Stimulated activated CD4-positive, alpha-beta T cell treated with anti-CD3 and anti-CD28 coated beads, Interleukin-2, amount 100 ng/mL, for 4 hours (primary cell): ENCODE measurements around the gene ZSCAN21.
A peak's percentile ranks its signal among the peaks of the same experiment; 100 is the strongest.
"Not testable (repeated sequence)": the region's sequence is repeated elsewhere in the genome, so short reads cannot be mapped to it uniquely, and the experiment has no call there.

Experiments
- DNase-seq: peaks from one replicate; pipeline ENCODE4 v3.0.0-alpha.2; 2020; ENCODE audit warnings: low read depth

The ZSCAN21 gene

GRCh38 chr7:100049441-100050291, at the start of gene ZSCAN21:
ZSCAN21 (plus strand) TSS chr7:100049774; CDS start chr7:100057007, 7,233 bp downstream.
- peak; percentile 75 for DNase-seq

DNA sequence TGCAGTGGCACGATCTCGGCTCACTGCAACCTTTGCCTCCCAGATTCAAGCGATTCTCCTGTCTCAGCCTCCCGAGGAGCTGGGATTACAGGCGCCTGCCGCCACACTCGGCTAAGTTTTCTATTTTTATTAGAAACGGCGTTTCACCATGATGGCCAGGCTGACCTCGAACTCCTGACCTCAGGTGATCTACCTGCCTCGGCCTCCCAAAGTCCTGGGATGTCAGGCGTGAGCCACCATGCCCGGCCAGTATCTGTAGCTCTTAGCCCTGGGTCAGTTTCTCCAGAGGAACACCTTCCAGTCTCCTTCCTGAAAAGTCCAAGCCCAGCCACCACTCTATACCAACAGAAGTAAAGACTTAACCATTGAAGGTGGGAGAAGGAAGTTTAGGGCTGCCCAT, 49.3 kb upstream of the ZSCAN21 start:
- no peak for DNase-seq

GRCh38 chr7:100003711-100004661, 45.6 kb upstream of the ZSCAN21 start:
- DNase-seq: no peak

DNA sequence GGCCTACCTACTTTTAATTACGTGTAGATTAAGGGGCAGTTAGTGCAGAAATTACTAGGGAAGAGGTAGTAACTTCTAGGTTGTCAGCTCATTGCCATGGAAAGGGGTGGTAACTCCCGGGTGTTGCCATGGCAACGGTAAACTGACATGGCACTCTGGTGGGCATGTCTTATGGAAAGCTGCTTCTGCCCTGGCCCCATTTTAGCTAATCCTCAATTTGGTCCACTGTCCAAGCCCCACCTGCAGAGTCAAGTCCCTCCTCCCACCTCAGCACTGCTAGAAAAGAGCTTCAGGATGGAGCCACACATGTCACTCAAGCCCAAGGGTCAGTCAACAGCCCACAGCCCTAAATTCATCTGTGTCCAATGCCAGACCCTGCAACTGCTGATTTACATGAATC, 41.7 kb upstream of the ZSCAN21 start:
- DNase-seq: no peak

DNA sequence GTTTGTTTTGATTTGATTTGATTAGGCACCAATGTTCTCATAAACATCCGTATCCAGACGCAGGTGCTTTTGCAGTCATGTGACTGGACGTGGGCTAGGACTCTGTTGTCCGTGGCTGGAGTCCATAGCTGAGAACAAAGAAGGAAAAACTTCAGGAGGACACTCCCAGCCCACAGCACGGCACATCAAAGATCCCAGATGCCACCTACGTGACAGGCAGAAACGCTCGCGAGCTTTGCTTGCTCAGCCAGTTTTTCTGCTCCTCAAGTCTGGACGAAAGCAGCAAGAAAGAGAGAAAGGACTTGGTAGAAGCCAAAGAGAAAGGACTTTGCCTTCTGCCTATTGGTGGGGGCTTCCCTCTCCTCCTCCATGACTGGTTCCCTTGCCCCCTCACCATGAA, 41.0 kb upstream of the ZSCAN21 start:
- DNase-seq: no peak

DNA sequence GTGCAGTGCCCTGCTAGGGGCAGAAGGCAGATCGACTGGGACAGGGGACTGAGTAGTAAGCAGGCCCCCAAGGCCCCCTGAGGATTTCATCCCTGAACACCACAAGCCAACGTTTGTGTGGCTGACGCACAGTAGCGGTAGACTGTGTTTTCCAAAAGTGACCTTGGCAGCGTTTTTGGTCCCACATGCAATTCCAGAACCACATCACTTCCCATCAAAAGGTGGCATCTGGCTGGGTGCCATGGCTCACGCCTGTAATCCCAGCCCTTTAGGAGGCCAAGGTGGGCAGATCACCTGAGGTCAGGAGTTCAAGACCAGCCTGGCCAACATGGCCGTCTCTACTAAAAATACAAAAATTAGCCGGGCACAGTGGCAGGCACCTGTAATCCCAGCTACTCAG, 39.6 kb upstream of the ZSCAN21 start:
- DNase-seq: not testable (repeated sequence)

DNA sequence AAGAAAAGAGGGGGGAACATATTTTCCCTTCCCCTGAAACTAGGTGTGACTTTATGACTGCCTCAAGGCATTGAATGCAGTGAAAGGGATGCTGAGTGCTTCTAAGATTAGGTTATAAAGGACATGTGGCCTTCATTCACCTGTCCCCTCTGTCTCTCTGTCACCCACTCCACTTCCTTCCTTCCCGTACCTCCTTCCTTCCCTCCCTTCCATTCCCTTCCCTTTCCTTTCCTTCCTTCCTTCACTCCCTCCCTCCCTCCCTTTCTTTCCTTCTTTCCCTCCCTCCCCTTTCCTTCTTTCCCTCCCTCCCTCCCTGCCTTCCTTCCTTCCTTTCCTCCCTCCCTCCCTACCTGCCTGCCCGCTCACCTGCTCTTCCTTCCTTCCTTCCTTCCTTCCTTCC, 38.7 kb upstream of the ZSCAN21 start:
- no peak for DNase-seq

- no peak for DNase-seq
Observed at GRCh38 chr7:100011516-100011915, 38.1 kb upstream of the ZSCAN21 start.

DNA sequence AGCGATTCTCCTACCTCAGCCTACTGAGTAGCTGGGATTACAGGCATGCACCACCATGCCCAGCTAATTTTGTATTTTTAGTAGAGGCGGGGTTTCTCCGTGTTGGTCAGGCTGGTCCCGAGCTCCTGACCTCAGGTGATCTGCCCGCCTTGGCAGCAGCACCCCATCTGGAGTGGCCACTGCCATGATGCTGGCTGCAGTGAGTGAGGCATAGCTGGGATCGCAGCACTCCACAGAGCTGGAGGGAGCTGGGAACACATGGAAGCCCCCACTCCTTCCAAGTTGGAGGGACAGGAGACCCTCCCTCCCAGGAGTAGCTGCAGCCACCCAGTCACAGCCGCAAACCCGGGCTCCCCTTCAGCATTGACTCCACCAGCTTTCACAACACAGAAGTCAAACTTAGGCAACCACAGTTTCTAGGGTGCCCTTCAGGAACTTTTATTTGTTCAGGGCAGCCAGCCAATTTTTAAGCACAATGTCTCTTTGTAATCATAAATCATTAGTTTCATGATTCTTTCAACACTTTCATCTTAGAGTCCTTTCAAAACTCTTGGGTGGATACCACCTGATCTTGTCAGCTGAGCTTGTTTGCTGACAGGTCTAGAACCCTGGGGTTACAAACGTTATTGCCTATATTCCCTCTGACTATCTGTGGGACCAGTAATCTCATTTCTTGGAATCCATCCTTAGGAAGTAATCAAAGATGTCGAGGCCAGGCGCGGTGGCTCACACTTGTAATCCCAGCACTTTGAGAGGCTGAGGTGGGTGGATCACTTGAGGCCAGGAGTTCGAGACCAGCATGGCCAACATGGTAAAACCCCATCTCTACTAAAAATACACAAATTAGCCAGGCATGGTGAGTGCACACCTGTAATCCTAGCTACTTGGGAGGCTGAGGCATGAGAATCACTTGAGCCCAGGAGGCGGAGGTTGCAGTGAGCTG, 36.9 kb upstream of the ZSCAN21 start:
- DNase-seq: not testable (repeated sequence)

- DNase-seq: peak; percentile 34
Observed at GRCh38 chr7:100013328-100013676, 36.3 kb upstream of the ZSCAN21 start.

- peak; percentile 82 for DNase-seq
Observed at GRCh38 chr7:100015232-100016214, 34.1 kb upstream of the ZSCAN21 start, which contains the start of gene ZKSCAN1. ZKSCAN1 (plus strand) TSS chr7:100015596; CDS start chr7:100023507, 7,911 bp downstream.

DNA sequence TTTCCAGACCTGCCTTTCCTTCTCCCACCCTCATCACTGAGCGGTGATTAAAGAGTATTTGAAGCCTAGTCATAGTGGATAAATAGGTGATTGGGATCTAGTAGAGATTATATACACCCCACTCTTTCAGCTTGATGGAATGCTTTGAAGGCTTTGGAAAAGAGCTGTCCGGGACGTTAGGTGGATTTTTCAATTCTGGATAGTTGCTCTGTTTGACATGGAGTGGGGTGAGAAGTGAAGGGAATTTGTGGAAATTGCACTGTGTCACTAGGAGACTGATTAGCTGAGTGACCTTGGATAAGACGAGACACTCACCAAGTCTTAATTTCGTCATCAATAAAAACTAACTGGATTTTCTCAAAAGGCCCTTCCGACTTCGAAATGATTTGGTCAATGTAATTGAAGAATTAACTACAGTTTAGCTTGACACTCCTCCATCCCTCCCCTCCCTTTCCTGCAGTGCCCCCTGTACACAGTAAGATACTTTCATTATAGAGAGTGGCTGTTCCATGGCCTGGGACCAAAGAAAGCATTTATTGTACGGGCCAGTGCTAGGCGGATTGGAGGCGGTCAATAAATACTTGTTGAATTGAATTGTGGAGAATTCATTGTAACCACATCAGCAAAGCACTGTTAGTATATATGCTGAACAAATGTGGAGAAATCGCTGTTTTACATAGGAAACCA, 33.2 kb upstream of the ZSCAN21 start:
- no peak for DNase-seq

DNA sequence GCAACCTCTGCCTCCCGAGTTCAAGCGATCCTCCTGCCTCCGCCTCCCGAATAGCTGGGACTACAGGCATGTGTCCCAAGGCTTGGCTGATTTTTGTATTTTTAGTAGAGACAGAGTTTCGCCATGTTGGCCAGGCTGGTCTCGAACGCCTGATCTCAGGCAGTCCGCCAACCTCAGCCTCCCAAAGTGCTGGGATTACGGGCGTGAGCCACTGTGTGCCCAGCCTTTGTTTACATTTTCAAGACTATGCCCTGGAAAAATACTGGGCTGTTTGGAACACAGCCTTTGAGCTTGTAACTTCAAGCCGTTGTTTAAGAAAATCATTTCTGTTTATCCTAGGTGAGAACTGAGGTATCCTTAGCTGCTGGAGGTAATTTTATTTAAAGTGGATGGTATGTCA, 32.3 kb upstream of the ZSCAN21 start:
- DNase-seq: no peak

GRCh38 chr7:100017875-100018274, 31.7 kb upstream of the ZSCAN21 start:
- no peak for DNase-seq

GRCh38 chr7:100019908-100020307, 29.7 kb upstream of the ZSCAN21 start:
- no peak for DNase-seq

GRCh38 chr7:100021297-100021696, 28.3 kb upstream of the ZSCAN21 start:
- DNase-seq: no peak

GRCh38 chr7:100022621-100023020, 27.0 kb upstream of the ZSCAN21 start:
- DNase-seq: no peak

- no peak for DNase-seq
Observed at GRCh38 chr7:100023526-100023925, 26.0 kb upstream of the ZSCAN21 start.

DNA sequence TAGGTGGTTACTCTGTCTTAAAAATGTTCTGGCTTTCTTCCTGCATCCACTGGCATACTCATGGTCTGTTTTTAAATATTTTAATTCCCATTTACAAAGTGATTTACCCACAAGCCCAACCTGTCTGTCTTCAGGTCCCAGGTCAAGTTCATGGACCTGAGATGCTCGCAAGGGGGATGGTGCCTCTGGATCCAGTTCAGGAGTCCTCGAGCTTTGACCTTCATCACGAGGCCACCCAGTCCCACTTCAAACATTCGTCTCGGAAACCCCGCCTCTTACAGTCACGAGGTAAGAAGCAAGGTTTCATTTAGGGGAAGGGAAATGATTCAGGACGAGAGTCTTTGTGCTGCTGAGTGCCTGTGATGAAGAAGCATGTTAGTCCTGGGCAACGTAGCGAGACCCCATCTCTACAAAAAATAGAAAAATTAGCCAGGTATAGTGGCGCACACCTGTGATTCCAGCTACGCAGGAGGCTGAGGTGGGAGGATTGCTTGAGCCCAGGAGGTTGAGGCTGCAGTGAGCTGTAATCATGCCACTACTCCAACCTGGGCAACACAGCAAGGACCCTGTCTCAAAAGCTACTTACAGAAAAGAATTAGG, 25.5 kb upstream of the ZSCAN21 start:
- no peak for DNase-seq
